Lung (tissue), 12 donors: Measurements from ENCODE around the gene SLC26A6. TPM values are rescaled to one million over a fixed set of nuclear protein-coding genes. Genes with fewer than 3 reads are reported as not detected.

Experiments
- ATAC-seq: fragments of 200-7000 bp; cut with Tn5 transposase; one replicate; pipeline ENCODE4 v1.9.1; 2020; ENCODE audit warnings: moderate number of reproducible peaks; ENCODE audit not compliant: insufficient read depth, low FRiP score
- DNase-seq, 3 donors: peaks; one replicate each; pipeline ENCODE4 v3.0.0-alpha.2; 2013 to 2017
- H3K27ac ChIP-seq, 2 donors: one replicate each; pipeline ENCODE4 v1.5.1; 2013; ENCODE audit warnings: mild to moderate bottlenecking in 2 of 2, moderate library complexity in 2 of 2, control low read depth in 1 of 2, inconsistent platforms in 1 of 2, low read depth in 1 of 2, low read length in 1 of 2
- H3K27me3 ChIP-seq, 3 donors: one replicate each; pipeline ENCODE4 v1.5.1; 2013; ENCODE audit warnings: low read length in 2 of 3; ENCODE audit not compliant: control insufficient read depth in 3 of 3, insufficient read depth in 3 of 3
- H3K36me3 ChIP-seq, 4 donors: one replicate each; pipeline ENCODE4 v1.5.1; 2013; ENCODE audit warnings: low read length in 4 of 4, mild to moderate bottlenecking in 1 of 4, moderate library complexity in 1 of 4; ENCODE audit not compliant: control insufficient read depth in 4 of 4, insufficient read depth in 4 of 4
- H3K4me1 ChIP-seq, 5 donors: one replicate each; pipeline ENCODE4 v1.5.1; 2013; ENCODE audit warnings: low read length in 5 of 5, mild to moderate bottlenecking in 2 of 5, moderate library complexity in 1 of 5; ENCODE audit not compliant: control insufficient read depth in 5 of 5, insufficient read depth in 5 of 5
- H3K4me3 ChIP-seq: one replicate; pipeline ENCODE4 v1.5.1; 2013; ENCODE audit warnings: mild to moderate bottlenecking, control low read depth, moderate library complexity
- H3K9ac ChIP-seq, 2 donors: one replicate each; pipeline ENCODE4 v1.5.1; 2013; ENCODE audit warnings: low read length in 2 of 2, control low read depth in 1 of 2; ENCODE audit not compliant: insufficient read depth in 1 of 2
- H3K9me3 ChIP-seq, 4 donors: one replicate each; pipeline ENCODE4 v1.5.1; 2013; ENCODE audit warnings: low read length in 3 of 4, mild to moderate bottlenecking in 1 of 4, moderate library complexity in 1 of 4; ENCODE audit not compliant: control insufficient read depth in 4 of 4, insufficient read depth in 3 of 4
- WGBS, 2 donors: extraction: QIAGEN DNeasy Blood & Tissue Kit; methylation state at CpG; one replicate each; pipeline ENCODE4 v1.1.7; 2013; 5-methylcytosine and 5-hydroxymethylcytosine counted together
- polyA plus RNA-seq, 2 donors: library from polyadenylated mRNA; stranded (reverse); fragments of 200-250 nt; gene quantifications; one replicate each; pipeline ENCODE4 v1.2.1, GENCODE V29; 2013
- total RNA-seq, 2 donors: library from RNA; depleted of rRNA in 1 of 2; stranded (reverse); fragments of >200 nt in 1 of 2; gene quantifications; one replicate each; pipeline ENCODE4 v1.2.1, GENCODE V29; 2014 to 2021
- TF ChIP-seq, protein P1 (sequence below): IDR thresholded peaks from 2 replicates; pipeline ENCODE4 v1.5.1; 2012; ENCODE audit warnings: mild to moderate bottlenecking; ENCODE audit errors: control extremely low read depth, extremely low read depth
- donor health status: control.
- donor health status: control.
- donor health status: Bipolar disorder and iron deficiency.
- donor health status: healthy.
- donor health status: DM: yes; HTN: yes; CAD: no.

SLC26A6 gene
- total and polyA plus RNA-seq, 4 donors: 14.6 to 24.5 (median 19.6) TPM

DNA sequence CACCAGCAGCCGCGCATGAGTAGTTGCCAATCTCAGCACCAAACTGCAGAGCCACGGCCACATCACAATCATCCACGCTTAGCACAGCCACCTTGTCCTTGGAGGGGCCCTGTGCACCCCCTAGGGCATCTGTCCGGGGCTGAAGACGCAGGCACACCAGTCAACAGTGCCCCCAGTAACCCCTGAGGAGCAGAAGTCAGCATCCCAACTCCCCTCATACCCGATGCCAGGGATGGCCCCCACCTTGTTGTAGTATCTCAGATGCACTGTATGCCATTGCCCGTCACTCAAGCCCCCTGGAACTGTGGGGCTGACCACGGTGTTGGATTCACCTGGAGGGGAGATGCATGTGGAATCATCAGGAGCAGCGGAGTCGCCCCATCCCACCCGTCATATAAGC, 19.8 kb upstream of the SLC26A6 start:
- DNase-seq (no peak), ATAC-seq (no peak)
- Histone ChIP-seq H3K4me3 (no peak overlapping the region), H3K27ac (no peak overlapping the region), H3K9ac (no peak overlapping the region), H3K27me3 (peaks cover 0 to 10% (median 0%) of the 10 kb centered on the region in 3 donors), H3K4me1 (peaks cover 0 to 14% (median 4%) of the 10 kb centered on the region in 5 donors), H3K36me3 (no peaks in the 10 kb centered on the region), H3K9me3 (peaks cover 0 to 3% (median 0%) of the 10 kb centered on the region in 4 donors)
- TF ChIP-seq, protein P1, sequence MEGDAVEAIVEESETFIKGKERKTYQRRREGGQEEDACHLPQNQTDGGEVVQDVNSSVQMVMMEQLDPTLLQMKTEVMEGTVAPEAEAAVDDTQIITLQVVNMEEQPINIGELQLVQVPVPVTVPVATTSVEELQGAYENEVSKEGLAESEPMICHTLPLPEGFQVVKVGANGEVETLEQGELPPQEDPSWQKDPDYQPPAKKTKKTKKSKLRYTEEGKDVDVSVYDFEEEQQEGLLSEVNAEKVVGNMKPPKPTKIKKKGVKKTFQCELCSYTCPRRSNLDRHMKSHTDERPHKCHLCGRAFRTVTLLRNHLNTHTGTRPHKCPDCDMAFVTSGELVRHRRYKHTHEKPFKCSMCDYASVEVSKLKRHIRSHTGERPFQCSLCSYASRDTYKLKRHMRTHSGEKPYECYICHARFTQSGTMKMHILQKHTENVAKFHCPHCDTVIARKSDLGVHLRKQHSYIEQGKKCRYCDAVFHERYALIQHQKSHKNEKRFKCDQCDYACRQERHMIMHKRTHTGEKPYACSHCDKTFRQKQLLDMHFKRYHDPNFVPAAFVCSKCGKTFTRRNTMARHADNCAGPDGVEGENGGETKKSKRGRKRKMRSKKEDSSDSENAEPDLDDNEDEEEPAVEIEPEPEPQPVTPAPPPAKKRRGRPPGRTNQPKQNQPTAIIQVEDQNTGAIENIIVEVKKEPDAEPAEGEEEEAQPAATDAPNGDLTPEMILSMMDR: no peak
- WGBS, 2 donors: 94 to 96% methylated on average over 12 of the region's 12 CpGs

DNA sequence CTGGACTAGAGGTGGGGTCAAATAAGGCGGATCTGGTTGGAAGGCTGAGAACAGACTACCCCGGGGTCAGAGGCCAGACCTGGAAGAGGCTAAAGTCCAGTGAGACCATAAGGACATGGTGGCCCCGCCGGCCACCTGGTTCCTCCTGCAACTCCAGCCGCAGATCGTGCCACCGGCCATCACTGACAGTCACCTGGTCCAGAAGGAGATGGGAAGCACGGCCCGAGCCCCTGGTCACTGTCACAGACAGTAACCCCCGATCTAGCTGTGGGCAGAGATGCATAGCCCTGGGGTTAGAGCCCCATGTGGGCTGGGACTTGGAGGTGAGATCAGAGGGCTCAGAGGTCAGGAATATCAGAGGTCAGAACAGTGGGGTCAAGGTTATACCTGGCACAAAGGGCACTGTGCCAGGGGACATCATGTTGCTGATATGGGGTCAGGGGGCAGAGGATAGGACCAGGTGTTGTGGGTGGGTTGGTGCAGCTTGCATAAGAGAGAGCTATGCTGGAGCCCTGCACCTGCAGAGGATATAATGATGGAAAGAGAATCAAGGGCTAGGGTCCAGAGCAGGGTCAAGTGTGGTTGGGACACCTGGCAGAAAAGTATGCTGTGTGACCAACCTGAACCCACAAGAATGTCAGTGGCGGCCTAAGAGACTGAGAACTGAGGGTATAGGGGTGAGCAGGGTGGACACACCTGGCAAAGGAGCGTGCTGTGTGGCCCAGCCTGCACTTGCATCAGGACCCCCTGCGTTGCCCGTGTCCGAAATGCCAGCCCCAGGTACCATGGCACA, 17.9 kb upstream of the SLC26A6 start:
- Histone ChIP-seq H3K27ac (no peak overlapping the region), H3K4me1 (peaks cover 0 to 14% (median 4%) of the 10 kb centered on the region in 5 donors), H3K4me3 (no peak overlapping the region), H3K9ac (no peak overlapping the region), H3K36me3 (no peaks in the 10 kb centered on the region), H3K27me3 (peaks cover 0 to 6% (median 0%) of the 10 kb centered on the region in 3 donors), H3K9me3 (no peaks in the 10 kb centered on the region)
- ATAC-seq (no peak), DNase-seq (no peak)
- WGBS, 2 donors: 97% methylated on average over 15 of the region's 15 CpGs
- TF ChIP-seq, protein P1: no peak

DNA sequence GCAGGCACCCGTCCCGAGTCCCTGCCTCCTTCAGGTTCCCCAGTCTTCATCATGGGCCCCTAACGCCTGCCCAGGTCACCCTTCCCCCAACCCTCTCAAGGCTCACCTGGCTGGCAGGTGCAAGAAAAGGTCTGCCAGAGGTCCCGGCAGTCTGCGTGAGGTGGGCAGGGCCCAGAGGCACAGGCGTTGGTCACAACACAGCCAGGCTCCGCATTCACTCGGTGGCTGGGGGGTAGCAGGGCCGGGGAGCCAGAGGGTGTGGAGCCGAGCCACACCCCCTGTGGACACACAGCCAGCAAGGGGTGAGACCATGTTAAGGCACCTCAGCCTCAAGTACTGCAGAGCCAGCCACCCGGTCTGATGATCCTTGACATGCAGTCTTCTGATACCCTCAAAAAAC, 16.5 kb upstream of the SLC26A6 start:
- DNase-seq: no peak
- WGBS, 2 donors: 81 to 90% methylated on average over 11 of the region's 11 CpGs
- no peak for ATAC-seq
- Histone ChIP-seq H3K9ac (no peak overlapping the region), H3K4me1 (peaks cover 0 to 10% (median 4%) of the 10 kb centered on the region in 5 donors), H3K9me3 (no peaks in the 10 kb centered on the region), H3K36me3 (no peaks in the 10 kb centered on the region), H3K27ac (no peak overlapping the region), H3K4me3 (no peak overlapping the region), H3K27me3 (peaks cover 0 to 1% (median 0%) of the 10 kb centered on the region in 3 donors)
- TF ChIP-seq, protein P1: no peak
